H1 (cell line): ENCODE data around the gene ALG1. TPM values are rescaled to one million over a fixed set of nuclear protein-coding genes. Genes with fewer than 3 reads are reported as not detected.

Source experiments
- CTCF ChIA-PET: fragments of 300-600 bp; sonication (Branson Sonifier 250); formaldehyde crosslinking; loops from one replicate; lab custom pipeline; 2021; ENCODE audit not compliant: partially characterized antibody; lab: Charles Lee
- POLR2A ChIA-PET: fragments of 300-600 bp; sonication (Branson Sonifier 250); formaldehyde crosslinking; loops from one replicate; lab custom pipeline; 2021; ENCODE audit warnings: inconsistent platforms; ENCODE audit not compliant: partially characterized antibody; lab: Charles Lee
- DNase-seq, 2 experiments: peaks; one replicate each; pipeline versions ENCODE4 v3.0.0 to v3.0.0-alpha.2; 2010 to 2022; ENCODE audit warnings: low spot score in 2 of 2, low read depth in 1 of 2, mixed read lengths in 1 of 2
- FAIRE-seq: peaks from 2 replicates; lab custom pipeline; 2011; peaks lifted over from hg19 to GRCh38; lab: Jason Lieb, UNC
- H2AFZ ChIP-seq: 2 replicates; pipeline ENCODE4 v1.8.1; 2012; ENCODE audit warnings: low read length, inconsistent platforms
- H2AK5ac ChIP-seq: 2 replicates; pipeline ENCODE4 v1.6.1; 2013; ENCODE audit warnings: low read depth, low read length
- H2BK120ac ChIP-seq: replicated peaks from 2 replicates; pipeline ENCODE3; 2013; ENCODE audit warnings: low read depth, low read length, inconsistent platforms
- H2BK12ac ChIP-seq: 2 replicates; pipeline ENCODE4 v1.6.1; 2013; ENCODE audit warnings: low read depth, low read length
- H2BK15ac ChIP-seq: 2 replicates; pipeline ENCODE4 v1.6.1; 2013; ENCODE audit warnings: low read length
- H2BK20ac ChIP-seq: 2 replicates; pipeline ENCODE4 v1.6.1; 2013; ENCODE audit warnings: low read length
- H2BK5ac ChIP-seq: 2 replicates; pipeline ENCODE4 v1.6.1; 2013; ENCODE audit warnings: low read depth, low read length
- H3K14ac ChIP-seq: 2 replicates; pipeline ENCODE4 v1.6.1; 2013; ENCODE audit warnings: inconsistent platforms; ENCODE audit not compliant: insufficient read length
- H3K18ac ChIP-seq: 2 replicates; pipeline ENCODE4 v1.6.1; 2013; ENCODE audit warnings: low read length; ENCODE audit errors: extremely low read depth
- H3K23ac ChIP-seq: 2 replicates; pipeline ENCODE4 v1.6.1; 2013; ENCODE audit warnings: inconsistent platforms; ENCODE audit not compliant: insufficient read length
- H3K23me2 ChIP-seq: 2 replicates; pipeline ENCODE4 v1.6.1; 2013; ENCODE audit warnings: low read depth, low read length
- H3K27ac ChIP-seq: 2 replicates; pipeline ENCODE4 v1.6.1; 2011; ENCODE audit warnings: low read depth, low read length, inconsistent platforms
- H3K27me3 ChIP-seq, 4 experiments: replicated peaks in 1 of 4; 1 replicate in 1 of 4; 2 replicates in 3 of 4; pipeline versions ENCODE4 v1.6.1 to v1.8.1; 2011 to 2013; ENCODE audit warnings: low read length in 3 of 4, mild to moderate bottlenecking in 3 of 4, inconsistent platforms in 2 of 4, mixed read lengths in 2 of 4, moderate library complexity in 1 of 4; ENCODE audit not compliant: control insufficient read depth in 3 of 4, insufficient read depth in 3 of 4; ENCODE audit errors: extremely low read depth in 1 of 4
- H3K36me3 ChIP-seq, 4 experiments: 2 replicates each; pipeline versions ENCODE4 v1.6.1 to v1.8.1; 2011 to 2013; ENCODE audit warnings: mild to moderate bottlenecking in 4 of 4, low read length in 3 of 4, moderate library complexity in 2 of 4, control low read depth in 1 of 4, inconsistent platforms in 1 of 4; ENCODE audit not compliant: insufficient read depth in 4 of 4, control insufficient read depth in 2 of 4
- H3K4ac ChIP-seq: replicated peaks from 2 replicates; pipeline ENCODE3; 2013; ENCODE audit warnings: low read length, low read depth, mixed read lengths, inconsistent platforms; ENCODE audit not compliant: insufficient read length
- H3K4me1 ChIP-seq, 4 experiments: replicated peaks in 1 of 4; 1 replicate in 1 of 4; 2 replicates in 3 of 4; pipeline versions ENCODE4 v1.6.1 to v1.8.1; 2011 to 2013; ENCODE audit warnings: low read length in 3 of 4, inconsistent platforms in 2 of 4, mixed read lengths in 1 of 4; ENCODE audit not compliant: insufficient read depth in 4 of 4, control insufficient read depth in 3 of 4
- H3K4me2 ChIP-seq, 2 experiments: 2 replicates each; pipeline versions ENCODE4 v1.6.1 to v1.8.1; 2011 to 2013; ENCODE audit warnings: low read depth in 2 of 2, low read length in 2 of 2, control low read depth in 1 of 2, inconsistent platforms in 1 of 2, mild to moderate bottlenecking in 1 of 2; ENCODE audit not compliant: insufficient read depth in 1 of 2
- H3K4me3 ChIP-seq, 4 experiments: fragments of 200-600, 300-600 bp in 1 of 4; sonication (generic), shearing (Covaris generic), sonication (Bioruptor Twin) in 1 of 4; 2 replicates each; pipeline versions ENCODE4 v1.5.1 to v1.8.1; 2011 to 2016; ENCODE audit warnings: low read length in 4 of 4, low read depth in 3 of 4, control low read depth in 2 of 4, inconsistent platforms in 2 of 4, mild to moderate bottlenecking in 2 of 4, mixed read lengths in 1 of 4, moderate library complexity in 1 of 4; ENCODE audit not compliant: insufficient read depth in 2 of 4; ENCODE audit errors: extremely low read depth in 1 of 4
- H3K56ac ChIP-seq: replicated peaks from 2 replicates; pipeline ENCODE3; 2013; ENCODE audit warnings: low read depth, mild to moderate bottlenecking, mixed read lengths, low read length, inconsistent platforms; ENCODE audit not compliant: insufficient read length
- H3K79me1 ChIP-seq: 2 replicates; pipeline ENCODE4 v1.6.1; 2013; ENCODE audit warnings: low read depth, low read length, control low read depth
- H3K79me2 ChIP-seq, 2 experiments: 2 replicates each; pipeline versions ENCODE4 v1.6.1 to v1.8.1; 2012 to 2013; ENCODE audit warnings: low read length in 2 of 2, mild to moderate bottlenecking in 2 of 2, inconsistent platforms in 1 of 2; ENCODE audit not compliant: insufficient read depth in 2 of 2, control insufficient read depth in 1 of 2
- H3K9ac ChIP-seq, 4 experiments: replicated peaks in 1 of 4; 1 replicate in 1 of 4; 2 replicates in 3 of 4; pipeline versions ENCODE4 v1.6.1 to v1.8.1; 2011 to 2013; ENCODE audit warnings: low read depth in 3 of 4, low read length in 3 of 4, control low read depth in 2 of 4, mild to moderate bottlenecking in 2 of 4, moderate library complexity in 2 of 4, inconsistent platforms in 1 of 4; ENCODE audit errors: extremely low read depth in 1 of 4
- H3K9me3 ChIP-seq, 2 experiments: 2 replicates each; pipeline versions ENCODE4 v1.6.1 to v1.8.1; 2012 to 2013; ENCODE audit warnings: mild to moderate bottlenecking in 2 of 2, moderate library complexity in 2 of 2, control low read depth in 1 of 2, inconsistent platforms in 1 of 2, low read depth in 1 of 2, low read length in 1 of 2, mixed read lengths in 1 of 2; ENCODE audit not compliant: insufficient read depth in 2 of 2
- H4K20me1 ChIP-seq, 2 experiments: replicated peaks in 1 of 2; 2 replicates each; pipeline versions ENCODE3 to v1.8.1; 2011 to 2013; ENCODE audit warnings: inconsistent platforms in 2 of 2, low read length in 2 of 2, mild to moderate bottlenecking in 1 of 2; ENCODE audit not compliant: insufficient read depth in 2 of 2, control insufficient read depth in 1 of 2
- H4K5ac ChIP-seq: 2 replicates; pipeline ENCODE4 v1.6.1; 2013; ENCODE audit warnings: low read length, low read depth, mixed read lengths, inconsistent platforms; ENCODE audit not compliant: insufficient read length
- H4K8ac ChIP-seq: 2 replicates; pipeline ENCODE4 v1.8.0; 2013; ENCODE audit warnings: mild to moderate bottlenecking, moderate library complexity, low read length, inconsistent platforms; ENCODE audit not compliant: insufficient read depth; ENCODE audit errors: extremely low read depth
- H4K91ac ChIP-seq: replicated peaks from 2 replicates; pipeline ENCODE3; 2013; ENCODE audit warnings: low read length, mixed read lengths, inconsistent platforms; ENCODE audit not compliant: insufficient read length
- ASH2L ChIP-seq: fragments of 200-600, 300-600 bp; sonication (generic); IDR thresholded peaks from one replicate; pipeline ENCODE4 v1.7.1; 2017; ENCODE audit warnings: low read length
- BACH1 ChIP-seq: IDR thresholded peaks from 2 replicates; pipeline ENCODE4 v1.6.1; 2012; ENCODE audit warnings: low read length, improper control_type of control experiment
- BRCA1 ChIP-seq: IDR thresholded peaks from 2 replicates; pipeline ENCODE4 v1.6.1; 2012; ENCODE audit warnings: low read depth, low read length, improper control_type of control experiment
- CBX5 ChIP-seq: fragments of 300-800, 300-1000 bp; sonication (generic); IDR thresholded peaks from 2 replicates; pipeline ENCODE4 v1.7.1; 2016; ENCODE audit warnings: antibody characterized with exemption, low read length, low read depth
- CBX8 ChIP-seq: fragments of 300-800, 300-1000 bp; sonication (generic); IDR thresholded peaks from 2 replicates; pipeline ENCODE4 v1.7.1; 2016; ENCODE audit warnings: low read depth, low read length, borderline replicate concordance
- FOSL1 ChIP-seq: IDR thresholded peaks from 2 replicates; pipeline ENCODE4 v1.6.1; 2011; ENCODE audit warnings: mild to moderate bottlenecking, low read depth, low read length, moderate library complexity; ENCODE audit not compliant: insufficient read depth
- GTF2F1 ChIP-seq: IDR thresholded peaks from 2 replicates; pipeline ENCODE4 v1.6.1; 2012; ENCODE audit warnings: low read depth, low read length, improper control_type of control experiment, borderline replicate concordance
- MAFK ChIP-seq: IDR thresholded peaks from 2 replicates; pipeline ENCODE4 v1.6.1; 2012; ENCODE audit warnings: low read depth, mild to moderate bottlenecking, improper control_type of control experiment, low read length
- RXRA ChIP-seq: IDR thresholded peaks from 2 replicates; pipeline ENCODE4 v1.6.1; 2011; ENCODE audit warnings: low read depth, mild to moderate bottlenecking, low read length, moderate library complexity; ENCODE audit not compliant: insufficient read depth
- SP1 ChIP-seq: IDR thresholded peaks from 2 replicates; pipeline ENCODE4 v1.6.1; 2011; ENCODE audit warnings: low read depth, low read length
- SRF ChIP-seq: IDR thresholded peaks from 2 replicates; pipeline ENCODE4 v1.6.1; 2011; ENCODE audit warnings: mild to moderate bottlenecking, low read depth, low read length, moderate library complexity
- SUZ12 ChIP-seq: fragments of 200-600 bp; sonication (generic); IDR thresholded peaks from 2 replicates; pipeline ENCODE4 v1.6.1; 2012; ENCODE audit warnings: mild to moderate bottlenecking, inconsistent platforms, low read length, moderate library complexity, mixed read lengths
- TCF12 ChIP-seq: IDR thresholded peaks from 2 replicates; pipeline ENCODE4 v1.6.1; 2011; ENCODE audit warnings: low read depth, mild to moderate bottlenecking, low read length
- WGBS, 2 experiments: shearing (Covaris generic) in 1 of 2; methylation state at CpG; one replicate each; pipeline versions ENCODE4 v1.1.6 to v1.1.7; 2013 to 2015; ENCODE audit warnings: low lambda C conversion rate in 2 of 2, mixed read lengths in 2 of 2, inconsistent platforms in 1 of 2, low coverage in 1 of 2, missing lambda C conversion rate in 1 of 2; ENCODE audit not compliant: insufficient replicate concordance in 2 of 2, insufficient coverage in 1 of 2, insufficient read length in 1 of 2; ENCODE audit errors: extremely low coverage in 1 of 2, missing lambda C conversion rate in 1 of 2; 5-methylcytosine and 5-hydroxymethylcytosine counted together
- polyA plus RNA-seq, 7 experiments: library from polyadenylated mRNA; depleted of rRNA in 3 of 7; stranded (reverse) in 5 of 7; unstranded in 2 of 7; fragments of >200 nt in 5 of 7; fragments of 200-250 nt in 2 of 7; gene quantifications; 1 replicate in 5 of 7; 2 replicates in 1 of 7; 4 replicates in 1 of 7; pipeline versions ENCODE4 v1.2.1 to v1.2.3, GENCODE V29; 2011 to 2013; ENCODE audit warnings: missing spikeins in 2 of 7, mixed read lengths in 2 of 7
- total RNA-seq: library from RNA; stranded (reverse); fragmentation: NEBNext Ultra II Directional; extraction: Animal tissue kit (Norgen Biotek cat#: 25700); gene quantifications from 2 replicates; pipeline ENCODE4 v1.2.1, GENCODE V29; 2021

ALG1 gene
- total and polyA plus RNA-seq, 2 of the 8 experiments (the other 6 are each of a cell fraction or from before 2014, with no cell fraction given), result 34.8 to 46.5 TPM

DNA sequence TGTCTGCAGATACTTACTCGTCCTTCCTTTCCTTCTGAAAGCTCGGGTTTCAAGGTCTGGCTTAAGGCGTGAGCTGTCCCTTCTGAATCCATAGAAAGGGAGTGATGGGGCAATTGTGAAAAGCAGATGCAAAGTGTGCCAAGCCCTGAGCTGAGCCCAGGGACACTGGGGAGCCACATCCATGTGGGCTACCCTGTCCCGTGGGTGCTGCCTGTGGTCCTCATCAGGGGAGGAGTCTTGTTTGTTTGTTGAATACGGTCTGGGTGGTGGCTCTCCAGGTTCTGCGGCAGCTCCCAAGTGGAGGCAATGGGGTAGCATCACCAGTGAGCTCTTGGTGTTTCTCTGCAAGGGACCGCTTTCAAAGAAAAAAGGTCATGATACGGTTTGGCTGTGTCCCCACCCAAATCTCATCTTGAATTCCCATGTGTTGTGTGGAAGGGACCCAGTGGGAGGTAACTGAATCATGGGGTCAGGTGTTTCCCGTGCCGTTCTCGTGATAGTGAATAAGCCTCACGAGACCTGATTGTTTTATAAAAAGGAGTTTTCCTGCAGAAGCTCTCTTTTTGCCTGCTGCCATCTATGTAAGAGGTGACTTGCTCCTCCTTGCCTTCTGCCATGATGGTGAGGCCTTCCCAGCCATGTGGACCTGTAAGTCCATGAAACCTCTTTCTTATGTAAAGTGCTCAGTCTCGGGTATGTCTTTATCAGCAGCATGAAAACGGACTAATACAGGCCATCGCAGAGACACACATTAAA lies 1.0 kb upstream of the ALG1 start:
- no peak overlapping the region for H3K9ac ChIP-seq
- no peak overlapping the region for H3K23ac ChIP-seq
- no peak overlapping the region for H3K18ac ChIP-seq
- peaks cover 6% of the 10 kb centered on the region for H3K23me2 ChIP-seq
- H3K79me1 ChIP-seq, result peaks cover 4% of the 10 kb centered on the region; the same call in 1 of the 2 replicates
- peaks cover 0 to 6% (median 5%) of the 10 kb centered on the region in 4 experiments; a peak in 5 of 7 replicates for H3K4me1 ChIP-seq
- peaks cover 0 to 11% (median 5%) of the 10 kb centered on the region in 4 experiments; a peak in 4 of 8 replicates for H3K36me3 ChIP-seq
- ChIA-PET CTCF (interaction anchor here (1.1 to 27.9 kb wide), 2 partner anchors 17 to 96 kb away, joined by 3 to 625 read pairs; partner anchors contain the start of gene C16orf89), POLR2A (interaction anchor here (0.9 to 2.5 kb wide), 3 partner anchors 10 to 28 kb away, joined by 3 to 12 read pairs (median 3); no protein-coding TSS in a partner anchor)
- H3K79me2 ChIP-seq, result peaks cover 7 to 22% of the 10 kb centered on the region in 2 experiments
- WGBS, 2 experiments, result 83% methylated on average over 15 of the region's 15 CpGs; no CpG with 5 or more reads in 1 of the 2 experiments
- H4K20me1 ChIP-seq, result peaks cover 0 to 1% of the 10 kb centered on the region in 2 experiments
- H4K91ac ChIP-seq, result peak overlapping the region; percentile 52
- H3K56ac ChIP-seq, result no peak overlapping the region
- no peak overlapping the region for H2BK20ac ChIP-seq
- no peak overlapping the region for H2AK5ac ChIP-seq
- no peak overlapping the region for H2BK15ac ChIP-seq
- no peak overlapping the region for H3K4me2 ChIP-seq
- H2AFZ ChIP-seq, result no peak overlapping the region
- no peak for FAIRE-seq
- H3K27me3 ChIP-seq, result 0 out of 7 replicates have a peak, but pooled peaks cover 0 to 3% (median 0%) of the 10 kb centered on the region in 4 experiments
- no peak overlapping the region for H3K4me3 ChIP-seq
- H3K9me3 ChIP-seq, result no peaks in the 10 kb centered on the region
- H4K8ac ChIP-seq, result peak overlapping the region; percentile 62; the same call in 1 of the 2 replicates
- DNase-seq, result no peak
- no peak overlapping the region for H4K5ac ChIP-seq
- no peak overlapping the region for H3K4ac ChIP-seq
- no peak overlapping the region for H2BK12ac ChIP-seq
- H2BK5ac ChIP-seq, result no peak overlapping the region
- H3K27ac ChIP-seq, result no peak overlapping the region
- no peak overlapping the region for H3K14ac ChIP-seq
- H2BK120ac ChIP-seq, result no peak overlapping the region
- TF ChIP-seq SUZ12 (no peak), MAFK (no peak), ASH2L (no peak), SRF (no peak), TCF12 (no peak), CBX5 (no peak), BACH1 (no peak), SP1 (no peak), RXRA (no peak), GTF2F1 (no peak), FOSL1 (no peak), CBX8 (no peak), BRCA1 (no peak)
